Stimulated activated CD4-positive, alpha-beta T cell treated with anti-CD3 and anti-CD28 coated beads, Interleukin-1b, Interleukin-23, amount 100 ng/mL, for 48 hours (primary cell): Measurements from ENCODE around the gene SFT2D3.

Experiments
- DNase-seq: peaks from one replicate; pipeline ENCODE4 v3.0.0-alpha.2; 2020

The SFT2D3 gene

GRCh38 chr2:127664895-127665225, 36.4 kb upstream of the SFT2D3 start:
- DNase-seq: no peak

DNA sequence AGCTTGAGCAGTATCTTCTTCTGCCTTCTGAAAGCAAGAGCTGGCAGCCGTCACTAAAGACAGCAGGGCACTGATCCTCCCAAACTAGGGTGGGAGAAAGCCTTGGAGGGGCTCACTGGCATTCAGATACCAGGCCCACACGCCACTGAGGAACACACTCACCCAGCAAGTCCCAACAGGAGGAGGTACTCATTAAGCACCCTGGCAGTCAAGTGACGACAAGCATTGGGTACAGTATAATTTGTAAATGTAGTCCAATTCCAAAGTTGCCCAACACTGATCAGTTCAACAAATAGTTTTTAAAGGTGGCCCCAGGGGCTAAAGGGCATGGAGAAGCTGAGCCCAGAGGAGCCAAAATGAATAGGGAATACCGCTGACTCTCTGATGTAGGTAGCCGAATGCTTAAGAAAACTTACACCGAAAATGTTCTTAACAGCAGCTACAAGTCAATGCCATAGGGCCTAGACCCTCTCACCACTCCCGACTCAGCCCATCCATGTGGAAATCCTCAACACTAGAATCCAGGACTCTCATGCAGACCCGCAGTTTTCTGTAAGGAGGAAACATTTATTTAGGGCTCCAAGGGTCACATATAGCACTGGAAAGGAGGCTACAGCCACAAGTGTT, 35.9 kb upstream of the SFT2D3 start:
- DNase-seq: no peak

DNA sequence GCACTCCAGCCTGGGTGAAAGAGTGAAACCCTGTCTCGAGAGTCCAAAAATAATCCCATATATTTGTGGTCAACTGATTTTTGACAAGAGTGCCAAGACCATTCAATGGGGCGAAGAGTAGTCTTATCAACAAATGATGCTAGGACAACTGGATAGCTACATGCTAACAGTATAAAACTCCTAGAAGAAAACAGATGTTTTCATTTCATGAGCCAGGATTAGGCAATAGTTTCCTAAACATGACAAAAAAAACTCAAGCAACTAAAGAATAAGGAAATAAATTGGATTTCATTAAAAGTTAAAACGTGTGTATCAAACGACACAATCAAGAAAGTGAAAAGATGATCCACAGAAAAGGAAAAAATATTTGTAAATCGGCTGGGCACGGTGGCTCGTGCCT, 32.2 kb upstream of the SFT2D3 start:
- DNase-seq: no peak

DNA sequence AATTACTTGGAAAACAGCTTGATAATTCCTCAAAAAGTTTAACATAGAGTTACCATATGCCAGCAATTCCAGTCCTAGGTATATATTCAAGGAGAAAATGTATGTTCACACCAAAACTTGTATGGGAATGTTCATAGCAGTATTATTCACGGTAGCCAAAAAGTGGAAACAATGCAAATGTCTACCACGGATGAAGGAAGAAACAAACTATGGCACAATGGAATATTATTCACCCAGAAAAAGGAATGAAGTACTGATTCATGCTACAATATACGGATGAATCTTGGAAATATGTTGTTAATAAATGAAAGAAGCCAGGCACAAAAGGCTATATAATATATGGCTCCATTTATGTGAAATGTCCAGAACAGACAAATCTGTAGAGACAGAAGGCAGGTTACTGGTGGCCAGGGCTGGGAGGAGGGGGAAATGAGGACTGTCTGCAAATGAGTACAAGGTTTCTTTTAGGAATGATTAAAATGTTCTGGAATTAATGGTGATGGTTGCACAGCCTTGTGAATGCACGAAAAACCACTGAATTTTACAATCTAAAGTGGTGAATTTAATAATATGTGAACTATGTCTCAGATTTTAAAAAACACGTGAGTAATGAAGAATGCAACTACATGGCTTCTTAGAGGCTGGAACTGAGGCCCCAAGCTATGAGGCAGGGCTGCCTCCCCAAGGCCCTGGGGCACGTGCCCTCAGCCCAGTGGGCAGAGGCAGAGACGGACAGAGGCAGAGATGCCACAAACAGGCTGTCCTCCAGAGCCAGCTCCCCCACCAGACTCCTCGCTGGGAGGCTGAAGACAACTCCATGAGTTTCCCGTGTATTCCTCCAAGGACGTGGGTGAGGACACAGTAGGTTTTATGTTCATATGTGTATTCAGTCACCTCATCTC, 31.0 kb upstream of the SFT2D3 start:
- DNase-seq: no peak

GRCh38 chr2:127670957-127671290, 30.4 kb upstream of the SFT2D3 start:
- DNase-seq: no peak

DNA sequence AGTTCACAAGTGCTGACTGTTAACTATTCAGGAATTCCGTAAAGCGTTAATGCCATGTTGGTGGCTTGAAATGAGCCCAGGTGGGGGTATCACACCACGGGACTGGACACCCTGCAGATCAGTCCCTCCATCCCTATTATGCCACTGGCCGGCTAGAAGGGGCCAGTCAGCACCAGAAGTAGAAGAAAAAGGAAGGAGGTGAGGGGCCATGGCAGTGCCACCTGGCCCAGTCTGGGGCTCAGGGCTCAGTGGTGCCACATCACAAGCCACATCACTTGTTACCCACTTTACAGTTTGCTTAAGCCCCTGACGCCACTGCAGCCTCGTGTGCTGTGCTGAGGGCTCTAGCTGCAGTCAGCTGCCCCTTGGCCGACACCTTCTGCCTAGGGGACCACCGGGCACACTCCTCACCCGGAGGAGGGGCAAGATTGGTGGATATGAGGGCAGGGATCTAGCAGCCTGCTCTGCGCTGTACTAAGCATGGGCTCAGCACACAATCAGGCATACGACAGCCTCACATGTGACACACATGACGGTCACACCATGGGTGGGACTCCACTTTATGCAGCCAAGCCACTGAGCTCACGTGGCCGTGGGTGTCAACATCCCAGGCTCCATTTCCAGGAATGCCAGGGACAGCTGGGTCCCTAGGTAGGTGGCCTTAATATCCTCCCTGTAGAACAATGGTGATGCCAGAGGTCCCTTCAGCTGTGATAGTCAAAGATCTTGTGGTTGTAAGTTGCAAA, 29.6 kb upstream of the SFT2D3 start:
- no peak for DNase-seq

DNA sequence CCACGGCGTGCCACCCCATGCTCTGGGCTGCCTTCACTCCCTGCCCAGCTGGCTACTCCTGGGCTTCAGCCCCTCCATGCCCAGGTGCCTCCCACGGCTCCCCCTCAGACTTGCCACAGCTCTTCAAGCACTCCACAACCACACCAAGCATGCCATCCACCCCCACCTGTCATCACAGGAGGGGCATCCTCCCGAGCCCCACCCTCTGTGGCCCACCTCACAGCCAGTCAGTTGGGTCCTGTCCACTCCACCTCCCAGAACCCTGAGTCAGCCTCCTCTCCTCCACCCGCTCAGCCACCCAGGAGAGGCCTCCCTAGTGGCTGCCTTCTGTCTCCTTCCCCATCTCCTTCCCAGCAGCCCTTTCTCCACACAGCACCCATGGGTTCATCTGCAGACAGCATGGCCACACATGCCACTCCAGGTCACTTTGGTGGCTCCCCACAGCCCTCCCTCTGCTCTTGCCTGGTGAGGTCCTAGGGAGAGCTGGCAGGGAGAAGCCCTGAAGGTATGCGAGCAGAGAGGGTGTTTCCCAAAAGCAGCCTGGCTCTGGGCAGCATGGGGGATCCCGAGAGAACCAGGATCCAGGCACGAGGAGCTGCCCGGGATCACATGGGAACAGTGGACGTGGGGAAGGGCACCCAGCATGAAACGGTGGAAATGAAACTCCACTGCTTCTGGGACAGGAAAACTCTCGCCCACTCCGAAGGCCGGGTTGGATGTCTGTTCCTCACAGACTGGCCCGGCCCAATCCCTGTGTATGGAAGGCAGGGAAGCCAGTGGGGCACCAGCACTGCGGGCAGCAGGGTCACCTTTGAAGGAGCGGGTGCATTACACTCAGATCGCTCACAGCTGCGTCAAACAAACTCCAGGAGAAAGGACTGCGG, 28.7 kb upstream of the SFT2D3 start:
- no peak for DNase-seq

DNA sequence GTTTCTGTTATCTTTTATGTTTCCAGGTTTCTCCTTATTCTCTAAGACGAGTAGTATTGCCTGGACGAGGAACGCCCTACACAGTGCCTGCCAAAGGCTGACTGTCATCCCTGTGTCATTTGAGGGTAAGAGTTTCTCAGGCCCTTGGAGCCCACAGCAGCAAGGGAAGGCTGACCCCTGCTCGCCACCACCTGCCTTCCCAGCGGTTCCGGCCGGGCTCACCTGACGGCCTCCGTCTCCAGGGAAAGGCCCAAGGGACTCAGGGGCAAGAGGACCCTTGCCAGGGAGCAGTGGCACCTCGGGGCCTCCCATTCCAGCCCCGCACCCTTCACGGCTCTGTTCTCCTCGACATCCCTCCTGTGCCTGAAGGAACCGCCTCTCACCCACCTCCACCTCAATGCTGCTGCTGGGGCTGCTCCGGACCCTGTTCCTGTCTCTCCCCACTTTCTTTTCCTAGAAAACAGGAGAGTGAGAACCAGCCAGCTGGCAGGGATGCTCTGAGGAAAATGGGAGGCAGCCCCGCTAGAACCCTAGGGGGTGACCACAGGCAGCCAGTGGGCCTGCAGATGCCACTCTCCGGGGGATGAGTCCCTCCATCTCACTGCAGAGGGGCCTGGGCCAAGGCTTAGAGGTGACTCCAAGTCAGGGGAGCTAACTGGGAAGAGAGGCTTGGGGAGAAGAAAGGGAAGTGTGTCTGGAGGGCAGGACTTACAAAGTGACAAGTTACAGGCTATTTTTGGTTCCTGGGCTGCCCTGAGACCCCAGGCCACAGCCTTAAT, 27.8 kb upstream of the SFT2D3 start:
- no peak for DNase-seq

GRCh38 chr2:127674241-127675209, 26.8 kb upstream of the SFT2D3 start:
- DNase-seq: no peak

DNA sequence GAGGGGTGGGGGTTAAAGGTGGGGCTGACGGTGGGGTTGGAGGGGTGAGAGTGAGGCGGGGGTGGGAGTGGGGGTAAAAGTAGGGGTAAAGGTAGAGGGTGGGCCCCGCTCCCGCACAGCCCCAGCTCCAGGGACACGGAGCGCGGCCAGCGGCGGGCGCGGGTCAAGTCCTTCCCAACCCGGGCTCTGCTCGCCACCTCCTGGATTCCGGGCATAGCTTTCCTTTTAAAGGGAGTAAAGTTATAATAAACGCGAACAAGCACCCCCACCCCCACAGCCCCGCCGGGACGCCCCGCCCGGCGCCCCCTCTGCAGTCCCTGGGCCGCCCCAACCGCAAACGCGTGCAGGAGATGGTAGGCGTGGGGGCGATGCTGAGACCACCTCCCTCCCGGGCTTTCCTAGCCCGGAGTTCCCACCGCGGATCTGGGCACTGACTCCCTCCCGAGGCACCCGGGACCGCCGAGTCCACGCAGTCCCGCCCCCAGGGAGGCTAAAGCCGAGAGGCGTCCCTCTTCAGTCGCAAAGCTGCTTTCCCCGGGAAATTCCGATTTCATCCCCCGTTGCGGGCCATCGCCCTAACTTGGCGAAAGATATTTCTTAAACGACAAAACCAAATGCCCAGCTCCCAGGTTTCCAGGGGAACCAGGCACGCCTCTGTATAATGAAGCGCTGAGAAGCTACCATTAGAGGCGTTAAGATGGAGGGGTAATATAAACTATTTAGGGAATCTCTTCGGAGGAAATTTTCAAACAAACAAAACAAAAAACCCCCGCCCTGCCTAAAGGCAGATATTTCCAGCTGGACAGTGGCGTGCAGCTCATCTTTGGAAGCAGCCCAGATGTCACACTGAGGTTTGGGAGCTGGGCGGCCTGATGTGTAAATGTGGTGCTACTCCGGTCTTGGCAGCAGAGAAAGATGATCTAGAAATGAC, 25.7 kb upstream of the SFT2D3 start, which contains the start of gene LIMS2:
LIMS2 (minus strand) TSS at position 200 of the 931 bp plus-strand sequence. CDS start 506 bp downstream, outside the sequence.
- no peak for DNase-seq

DNA sequence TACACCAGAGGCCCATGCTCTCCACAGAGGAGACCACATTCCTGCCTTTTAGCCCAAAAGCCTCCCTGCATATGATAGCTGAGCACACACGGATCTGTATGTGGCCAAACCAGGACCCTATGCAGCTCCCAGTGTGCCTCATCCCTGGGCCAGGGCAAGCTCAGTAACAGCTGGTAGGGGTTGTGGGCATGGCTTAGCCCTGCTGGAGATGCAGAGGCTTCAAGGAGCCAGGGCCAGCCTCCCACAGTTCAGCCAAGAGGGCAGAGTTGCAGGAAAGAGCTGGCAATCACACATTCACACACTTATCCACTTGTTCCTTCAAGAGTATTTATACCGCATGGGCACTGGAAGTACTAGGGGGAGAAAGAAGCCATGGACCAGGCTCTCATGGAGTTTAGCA, 24.4 kb upstream of the SFT2D3 start:
- no peak for DNase-seq

DNA sequence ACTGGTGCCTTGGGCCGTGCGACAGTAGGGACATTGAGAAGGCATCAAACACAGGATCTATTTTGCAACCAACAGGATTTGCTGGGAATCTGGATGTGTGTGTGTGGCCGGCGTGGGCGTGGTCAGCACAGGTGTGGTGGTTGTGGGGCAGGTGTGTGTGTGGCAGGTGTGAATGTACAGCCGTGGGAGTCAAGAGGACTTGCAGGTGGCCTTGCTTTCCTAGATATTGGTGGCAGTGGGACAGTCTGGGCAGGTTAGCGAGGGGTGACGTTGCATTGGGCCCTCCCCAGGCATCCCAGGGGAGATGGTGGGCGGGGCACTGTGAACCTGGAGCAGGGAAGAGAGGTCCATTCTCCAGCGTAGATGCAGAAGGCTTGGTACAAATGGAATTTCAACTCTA, 22.8 kb upstream of the SFT2D3 start:
- DNase-seq: no peak

- DNase-seq: no peak
Measured at GRCh38 chr2:127678991-127679390, 22.3 kb upstream of the SFT2D3 start.

GRCh38 chr2:127679680-127680361, 21.5 kb upstream of the SFT2D3 start:
- no peak for DNase-seq

DNA sequence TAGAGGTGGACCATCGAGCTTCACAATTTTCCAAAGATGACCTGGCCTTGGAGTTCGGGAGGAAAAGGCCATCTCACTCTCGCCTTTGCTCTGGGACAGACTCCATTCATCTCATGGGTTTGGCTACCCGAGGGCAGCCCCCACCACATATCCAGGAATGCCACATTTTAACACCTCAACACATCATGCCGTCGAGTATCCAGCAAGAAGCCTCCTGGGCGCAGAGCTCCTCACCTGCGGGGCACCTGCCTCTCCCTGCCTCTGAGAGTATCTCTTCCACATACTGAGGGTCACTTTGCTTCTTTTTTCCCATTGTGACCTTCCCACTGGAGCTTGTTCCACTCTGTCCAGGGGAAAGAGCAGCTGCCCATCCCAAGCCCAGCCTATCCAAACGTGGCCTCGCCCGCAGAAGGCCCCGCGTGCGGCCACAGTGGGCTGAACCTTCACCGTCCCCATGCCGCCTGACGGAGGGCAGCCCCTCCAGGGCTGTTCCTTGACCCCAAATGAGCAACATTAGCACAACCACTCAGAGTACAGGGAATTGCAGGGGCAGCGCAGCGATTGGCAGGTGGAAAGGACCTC, 20.5 kb upstream of the SFT2D3 start:
- DNase-seq: no peak

DNA sequence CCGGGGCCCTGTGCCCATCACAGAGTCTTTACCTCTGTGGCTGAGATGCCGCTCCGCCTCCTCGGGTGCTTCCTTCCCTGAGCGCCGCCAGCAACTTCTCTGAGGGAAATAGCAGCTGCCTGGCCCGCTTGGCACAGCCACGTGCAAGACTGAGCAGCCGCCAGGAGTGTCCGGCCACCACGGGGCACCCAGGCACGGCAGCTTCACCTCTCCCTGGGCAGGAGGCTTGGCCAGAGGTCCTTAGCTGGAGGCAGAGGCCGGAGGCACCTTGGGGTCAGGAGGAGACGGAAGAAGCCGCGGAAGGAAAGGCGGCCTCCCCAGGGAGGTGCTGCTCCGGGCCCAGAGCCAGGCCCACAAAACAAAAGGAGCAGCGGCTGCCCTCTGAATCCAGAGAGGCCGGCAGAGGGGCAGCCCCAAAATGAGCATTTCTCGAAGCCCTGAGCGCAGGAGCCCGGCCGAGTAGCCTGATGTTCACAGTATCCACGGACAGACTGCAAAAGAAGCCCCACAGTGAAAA, 20.0 kb upstream of the SFT2D3 start:
- DNase-seq: no peak

DNA sequence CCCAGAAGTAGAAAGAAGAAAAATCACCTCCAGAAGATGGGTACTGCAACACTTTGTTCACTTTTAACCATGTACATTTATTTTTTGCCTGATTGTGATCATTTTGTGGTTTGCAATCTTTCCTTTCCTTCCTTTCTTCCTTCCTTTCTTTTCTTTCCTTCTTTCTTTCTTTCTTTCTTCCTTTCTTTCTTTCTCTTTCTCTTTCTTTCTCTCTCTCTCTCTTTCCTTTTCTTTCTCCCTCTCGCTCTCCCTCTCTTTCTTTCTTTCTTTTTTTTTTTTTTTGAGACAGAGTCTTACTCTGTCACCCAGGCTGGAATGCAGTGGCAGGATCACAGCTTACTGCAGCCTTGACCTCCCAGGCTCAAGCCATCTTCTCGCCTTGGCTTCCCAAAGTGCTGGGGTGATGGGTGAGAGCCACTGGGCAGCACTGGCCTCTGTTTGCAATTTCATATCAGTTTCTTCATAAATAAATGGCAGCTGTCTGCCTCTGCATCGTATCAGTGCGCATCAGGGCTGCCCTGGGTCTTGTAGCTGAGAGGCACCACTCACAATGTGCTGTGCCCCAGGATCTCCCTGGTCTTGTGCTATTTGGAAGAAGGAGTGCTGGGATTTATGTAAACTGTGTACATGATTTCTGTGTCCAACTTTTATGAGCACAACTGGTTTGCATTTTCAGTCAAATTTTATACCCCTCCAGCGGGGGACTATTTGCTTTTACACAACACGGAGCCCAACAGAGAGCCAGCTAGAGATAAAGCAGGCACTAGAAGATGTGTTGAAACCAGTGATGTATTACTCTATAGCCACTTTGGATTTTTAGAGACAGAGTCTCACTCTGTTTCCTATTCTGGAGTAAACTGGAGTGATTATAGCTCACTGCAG, 19.1 kb upstream of the SFT2D3 start:
- DNase-seq: no peak
